Left colon (tissue), 2 donors: ENCODE data around the gene RASAL1. TPM values are rescaled to one million over a fixed set of nuclear protein-coding genes. Genes with fewer than 3 reads are reported as not detected.

Source experiments
- ATAC-seq: fragments of 200-7000 bp; cut with Tn5 transposase; one replicate; pipeline ENCODE4 v1.9.1; 2020; ENCODE audit warnings: mild to moderate bottlenecking, moderate library complexity
- DNase-seq, 2 donors: peaks; one replicate each; pipeline ENCODE4 v3.0.0-alpha.2; 2020
- intact Hi-C, 2 donors: fragments of 100-400 bp; cut with DNase I in 1 of 2; cut with micrococcal nuclease in 1 of 2; formaldehyde crosslinking; loops; one replicate each; pipeline versions ENCODE4 v1.11.2 to v1.14.0; 2022; cut with DNase I, micrococcal nuclease
- total RNA-seq, 2 donors: library from RNA; stranded (reverse); fragmentation: NEBNext Ultra II Directional; extraction: Animal tissue kit (Norgen Biotek cat#: 25700); gene quantifications; one replicate each; pipeline ENCODE4 v1.2.1, GENCODE V29; 2021
- donor health status: DM: no; HTN: no; CAD: no.
- donor health status: DM: yes; HTN: yes; CAD: no.

RASAL1 gene
- total RNA-seq, 2 donors from 2014 or later, result 9.0 to 14.1 TPM

DNA sequence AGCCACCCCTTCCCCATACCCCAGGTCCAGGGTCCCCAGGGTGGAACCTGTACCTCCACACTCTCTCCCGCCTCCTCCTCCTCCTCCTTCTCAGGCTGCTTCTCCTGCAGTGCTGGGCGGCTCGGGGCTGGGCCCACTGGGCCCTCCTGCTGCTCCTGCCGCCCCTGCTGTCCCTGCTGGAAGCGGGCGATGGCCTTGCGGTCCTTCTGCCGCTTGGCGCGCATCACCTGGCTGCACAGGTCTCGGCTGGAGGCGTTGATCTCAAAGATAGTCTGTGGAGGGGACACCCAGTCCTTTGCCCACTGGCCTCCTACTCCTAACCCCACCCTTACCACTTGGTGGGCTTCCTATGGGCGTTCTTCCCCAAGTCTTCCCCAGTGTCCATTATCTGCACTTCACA lies 28.5 kb upstream of the RASAL1 start:
- ATAC-seq (no peak), DNase-seq (no peak)
- intact Hi-C loops, result no loop called here

DNA sequence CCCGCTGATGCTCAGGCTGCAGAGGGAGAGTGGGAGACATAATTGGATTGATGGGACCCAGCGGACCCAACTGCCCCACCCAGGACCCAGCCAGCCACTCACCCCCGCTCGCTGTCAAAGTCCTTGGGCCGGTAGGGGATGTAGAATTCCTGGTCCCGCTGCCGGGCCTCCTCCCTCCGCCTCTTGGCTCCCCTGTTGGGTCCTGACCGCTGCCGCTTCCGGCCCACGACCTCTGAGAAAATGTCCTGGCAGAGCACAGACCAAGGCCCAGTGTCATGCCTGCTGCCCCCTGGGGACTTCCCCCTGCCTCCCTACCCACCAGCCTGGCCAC lies 27.4 kb upstream of the RASAL1 start:
- ATAC-seq, result no peak
- intact Hi-C loops, result no loop called here
- DNase-seq, result no peak

DNA sequence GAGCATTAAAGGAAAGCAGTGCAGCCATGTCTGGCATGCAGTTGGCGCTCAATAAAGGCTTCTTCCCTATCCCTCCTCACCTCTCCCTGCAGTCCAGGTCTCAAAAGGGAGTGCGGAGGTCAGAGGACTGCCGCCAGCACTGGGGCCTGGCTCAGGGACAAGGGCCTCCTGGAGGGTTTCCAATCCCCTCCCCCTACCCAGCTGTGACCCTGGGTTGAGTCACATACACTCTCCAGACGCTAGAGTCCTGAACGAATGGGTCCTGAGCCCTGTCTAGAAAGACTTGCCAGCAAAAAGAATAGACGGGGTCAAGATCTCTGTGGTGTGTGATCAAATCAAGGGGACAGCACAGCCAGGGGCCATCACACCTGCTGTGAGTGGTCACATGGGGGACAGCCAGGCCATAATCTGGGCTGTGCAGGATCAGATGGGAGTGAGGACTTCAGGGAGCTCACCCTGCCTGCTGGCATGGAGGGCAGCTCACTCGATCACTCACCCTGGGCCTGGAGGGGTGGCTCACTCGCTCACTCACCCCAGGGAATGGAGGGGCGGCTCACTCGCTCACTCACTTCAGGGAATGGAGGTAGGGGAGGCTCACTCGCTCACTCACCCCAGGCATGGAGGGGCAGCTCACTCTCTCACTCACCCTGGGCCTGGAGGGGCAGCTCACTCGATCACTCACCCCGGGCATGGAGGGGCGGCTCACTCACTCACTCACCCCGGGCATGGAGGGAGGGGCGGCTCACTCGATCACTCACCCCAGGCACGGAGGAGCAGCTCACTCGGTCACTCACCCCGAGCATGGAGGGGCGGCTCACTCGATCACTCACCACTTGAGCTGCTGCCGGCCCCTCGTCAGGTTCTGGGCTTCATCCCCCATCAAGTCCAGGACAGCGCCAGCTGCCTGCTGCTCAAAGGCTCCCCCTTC lies 26.8 kb upstream of the RASAL1 start:
- intact Hi-C loops, result no loop called here
- ATAC-seq (no peak), DNase-seq (no peak)

DNA sequence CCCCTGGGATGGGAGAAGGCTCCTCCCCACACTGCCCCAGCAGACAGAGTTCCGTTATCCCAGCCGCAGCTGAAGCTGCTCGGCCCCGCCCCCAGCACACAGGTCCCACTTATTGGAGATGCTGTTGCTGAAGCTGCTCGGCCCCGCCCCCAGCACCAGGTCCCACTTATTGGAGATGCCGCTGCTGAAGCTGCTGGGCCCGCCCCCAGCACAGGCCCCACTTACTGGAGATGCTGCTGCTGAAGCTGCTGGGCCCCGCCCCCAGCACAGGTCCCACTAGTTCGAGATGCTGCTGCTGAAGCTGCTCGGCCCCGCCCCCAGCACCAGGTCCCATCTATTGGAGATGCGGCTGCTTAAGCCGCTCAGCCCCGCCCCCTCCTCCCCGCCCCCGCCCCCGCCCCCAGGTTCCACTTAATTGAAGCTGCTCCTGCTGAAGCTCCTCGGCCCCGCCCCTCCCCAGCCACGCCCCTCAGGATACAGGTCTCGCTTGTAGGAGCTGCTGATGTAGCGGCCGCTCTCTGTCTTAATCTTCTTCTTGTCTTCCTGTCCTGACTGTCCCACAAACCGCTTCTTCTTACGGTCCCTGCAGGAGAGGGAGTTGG lies 26.0 kb upstream of the RASAL1 start:
- peak; percentile 12 for ATAC-seq
- no peak for DNase-seq
- intact Hi-C loops, result no loop called here

DNA sequence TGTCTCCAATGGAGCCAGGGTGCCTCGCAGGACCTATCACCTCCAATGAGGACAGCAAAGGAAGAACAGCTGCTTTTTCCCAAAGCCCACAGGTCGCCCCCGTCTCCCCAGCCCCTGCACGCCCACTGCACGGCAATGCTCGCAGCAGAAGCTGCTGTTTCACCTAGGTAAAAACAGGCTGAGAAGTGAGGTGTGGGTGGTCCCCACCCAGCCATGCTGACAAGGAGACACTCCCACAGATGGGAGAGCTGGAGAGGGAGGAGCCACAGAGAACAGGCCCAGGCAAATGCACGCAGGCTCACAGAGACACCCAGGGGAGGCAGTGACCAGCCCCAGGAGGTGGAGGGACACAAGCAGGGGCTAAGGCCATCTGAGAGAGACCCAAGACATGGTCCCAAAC lies 24.4 kb upstream of the RASAL1 start:
- intact Hi-C loops, result loop anchor here in 1 of 2 donors (10.0 kb wide), 1 partner anchor 105 kb away; the partner anchor contains the start of gene DTX1
- no peak for ATAC-seq

DNA sequence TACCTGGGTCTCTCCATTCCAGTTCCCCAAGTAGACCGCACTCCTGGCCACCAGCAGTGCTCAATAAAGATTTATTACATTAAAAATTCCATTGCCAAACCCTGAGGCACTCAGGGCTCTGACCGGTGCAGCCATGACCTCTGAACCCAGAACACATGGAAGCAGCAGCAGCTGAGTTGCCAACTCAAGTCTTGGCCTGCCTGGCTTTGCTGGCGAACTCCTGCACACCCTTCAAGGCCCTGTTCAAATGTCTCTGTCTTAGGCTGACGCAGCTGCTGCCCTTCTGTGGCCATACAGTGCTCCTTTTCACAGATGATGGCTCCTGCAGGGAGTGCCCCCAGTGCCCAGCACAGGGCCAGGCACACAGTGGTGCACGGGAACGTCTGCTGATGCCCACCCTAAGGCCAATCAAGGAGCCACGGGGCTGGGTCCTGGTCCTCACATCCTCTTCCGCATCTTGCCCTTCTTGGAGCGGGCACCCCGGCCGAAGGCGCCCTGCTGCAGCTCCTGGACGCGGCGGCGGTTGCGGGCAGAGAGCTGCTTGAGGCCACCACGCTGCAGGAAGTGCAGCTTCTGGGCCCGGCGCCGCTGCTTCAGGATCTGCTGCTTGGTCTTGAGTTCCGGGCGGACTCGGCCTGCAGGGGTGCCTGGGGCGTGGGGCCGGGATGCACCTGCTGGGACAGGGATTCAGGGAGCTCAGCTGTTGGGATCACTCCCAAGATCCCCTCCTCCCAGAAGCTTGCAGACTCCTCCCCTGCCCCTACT lies 23.1 kb upstream of the RASAL1 start:
- no peak for ATAC-seq
- intact Hi-C loops, result loop anchor here in 1 of 2 donors (10.0 kb wide), 1 partner anchor 104 kb away; the partner anchor contains the start of gene DTX1
- DNase-seq, result no peak

More for the DNA sequence above, 24.4 kb upstream of the RASAL1 start:
- DNase-seq, result no peak

DNA sequence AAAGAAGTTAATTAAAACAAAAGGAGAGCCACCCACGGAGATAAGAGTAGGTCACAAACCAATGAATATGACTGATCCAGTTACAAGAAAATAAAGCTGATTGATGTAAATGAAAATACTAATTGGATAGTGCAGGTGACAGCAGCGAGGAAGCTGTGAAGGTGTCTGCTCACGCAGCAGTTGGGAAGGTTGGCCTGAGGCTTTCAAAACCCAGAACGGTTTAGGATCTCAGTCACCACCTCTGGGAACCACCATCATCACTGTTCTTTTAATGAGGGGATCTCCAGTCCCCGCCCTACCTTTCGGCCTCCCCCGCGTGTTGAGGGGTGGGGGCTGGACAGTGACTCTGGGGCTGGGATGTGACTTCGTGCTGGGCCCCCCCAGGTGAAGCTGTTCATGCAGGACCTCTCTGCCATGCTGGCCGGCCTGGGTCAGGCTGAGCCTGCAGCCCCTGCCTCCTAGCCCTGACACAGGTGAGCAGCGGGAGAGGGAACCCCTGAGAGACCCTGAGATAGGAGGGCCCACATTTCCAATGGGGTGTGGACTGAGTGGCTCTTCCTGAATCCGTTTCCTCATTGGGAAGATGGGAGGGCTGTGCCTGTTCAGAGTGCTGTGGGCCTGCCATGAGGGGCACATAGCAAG lies 21.8 kb upstream of the RASAL1 start:
- DNase-seq, result no peak
- intact Hi-C loops, result loop anchor here in 1 of 2 donors (10.0 kb wide), 1 partner anchor 103 kb away; the partner anchor contains the start of gene DTX1
- ATAC-seq, result no peak

DNA sequence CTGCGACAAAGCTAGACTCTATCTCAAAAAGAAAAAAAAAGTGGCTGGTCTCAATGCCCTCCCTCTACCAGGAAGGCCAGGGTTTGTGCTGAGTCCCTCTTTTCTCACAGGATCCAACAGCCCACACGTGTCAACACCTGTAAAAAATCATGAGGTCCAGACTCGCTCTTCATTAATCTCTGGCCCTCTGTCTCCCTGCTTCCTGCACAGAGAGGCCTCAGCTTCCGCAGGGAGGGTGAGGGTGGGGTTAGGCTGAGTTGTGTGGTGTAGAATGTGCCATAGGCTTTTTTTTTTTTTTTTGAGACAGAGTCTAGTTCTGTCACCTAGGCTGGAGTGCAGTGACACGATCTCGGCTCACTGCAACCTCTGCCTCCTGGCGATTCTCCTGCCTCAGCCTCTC lies 20.1 kb upstream of the RASAL1 start:
- ATAC-seq (no peak), DNase-seq (no peak)
- intact Hi-C loops, result loop anchor here in 1 of 2 donors (10.0 kb wide), 1 partner anchor 101 kb away; the partner anchor contains the start of gene DTX1

DNA sequence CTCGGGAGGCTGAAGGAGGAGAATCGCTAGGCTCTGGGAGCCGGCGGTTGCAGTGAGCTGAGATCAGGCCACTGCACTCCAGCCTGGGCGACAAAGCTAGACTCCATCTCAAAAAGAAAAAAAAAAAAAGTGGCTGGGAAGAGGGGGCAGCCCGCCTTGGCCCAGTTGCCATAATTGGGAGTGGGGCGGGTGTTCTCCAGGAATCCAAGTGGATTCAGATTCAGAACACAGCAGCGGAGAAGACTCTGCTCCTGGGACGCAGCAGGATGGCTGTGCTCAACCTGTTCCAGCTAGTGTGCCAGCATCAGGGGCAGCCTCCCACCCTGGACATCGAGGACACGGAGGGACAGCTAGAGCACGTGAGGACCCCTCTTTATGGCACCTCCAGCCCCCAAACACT lies 19.5 kb upstream of the RASAL1 start:
- intact Hi-C loops, result loop anchor here in 1 of 2 donors (10.0 kb wide), 1 partner anchor 100 kb away; the partner anchor contains the start of gene DTX1
- DNase-seq, result no peak
- no peak for ATAC-seq

DNA sequence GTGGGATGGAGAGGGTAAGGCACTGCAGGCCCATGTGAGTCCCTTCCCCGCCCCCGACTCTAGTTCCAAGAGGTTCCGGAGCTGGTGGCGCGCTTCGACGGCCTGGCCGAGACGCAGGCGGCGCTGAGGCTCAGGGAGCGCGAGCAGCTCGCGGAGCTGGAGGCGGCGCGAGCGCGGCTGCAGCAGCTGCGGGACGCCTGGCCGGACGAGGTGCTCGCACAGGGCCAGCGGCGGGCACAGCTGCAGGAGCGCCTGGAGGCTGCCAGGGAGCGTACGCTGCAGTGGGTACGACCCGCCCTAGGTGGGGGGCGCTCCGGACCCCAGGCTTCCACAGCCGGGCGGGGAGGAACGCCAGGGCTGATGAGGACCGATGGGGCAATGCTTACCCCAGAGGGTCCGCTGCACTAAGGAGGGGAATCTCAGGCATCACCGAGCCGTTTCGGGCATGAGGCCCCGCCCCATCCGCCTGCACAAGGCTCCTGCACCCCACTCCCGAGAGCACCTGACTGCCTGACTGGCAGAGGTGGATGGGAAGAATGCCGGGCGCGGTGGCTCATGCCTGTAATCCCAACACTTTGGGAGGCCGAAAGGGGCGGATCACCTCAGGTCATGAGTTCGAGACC lies 18.9 kb upstream of the RASAL1 start:
- peak; percentile 23 for ATAC-seq
- intact Hi-C loops, result loop anchor here in 1 of 2 donors (10.0 kb wide), 1 partner anchor 100 kb away; the partner anchor contains the start of gene DTX1
- peak in 1 of 2 donors; percentile 33 for DNase-seq

DNA sequence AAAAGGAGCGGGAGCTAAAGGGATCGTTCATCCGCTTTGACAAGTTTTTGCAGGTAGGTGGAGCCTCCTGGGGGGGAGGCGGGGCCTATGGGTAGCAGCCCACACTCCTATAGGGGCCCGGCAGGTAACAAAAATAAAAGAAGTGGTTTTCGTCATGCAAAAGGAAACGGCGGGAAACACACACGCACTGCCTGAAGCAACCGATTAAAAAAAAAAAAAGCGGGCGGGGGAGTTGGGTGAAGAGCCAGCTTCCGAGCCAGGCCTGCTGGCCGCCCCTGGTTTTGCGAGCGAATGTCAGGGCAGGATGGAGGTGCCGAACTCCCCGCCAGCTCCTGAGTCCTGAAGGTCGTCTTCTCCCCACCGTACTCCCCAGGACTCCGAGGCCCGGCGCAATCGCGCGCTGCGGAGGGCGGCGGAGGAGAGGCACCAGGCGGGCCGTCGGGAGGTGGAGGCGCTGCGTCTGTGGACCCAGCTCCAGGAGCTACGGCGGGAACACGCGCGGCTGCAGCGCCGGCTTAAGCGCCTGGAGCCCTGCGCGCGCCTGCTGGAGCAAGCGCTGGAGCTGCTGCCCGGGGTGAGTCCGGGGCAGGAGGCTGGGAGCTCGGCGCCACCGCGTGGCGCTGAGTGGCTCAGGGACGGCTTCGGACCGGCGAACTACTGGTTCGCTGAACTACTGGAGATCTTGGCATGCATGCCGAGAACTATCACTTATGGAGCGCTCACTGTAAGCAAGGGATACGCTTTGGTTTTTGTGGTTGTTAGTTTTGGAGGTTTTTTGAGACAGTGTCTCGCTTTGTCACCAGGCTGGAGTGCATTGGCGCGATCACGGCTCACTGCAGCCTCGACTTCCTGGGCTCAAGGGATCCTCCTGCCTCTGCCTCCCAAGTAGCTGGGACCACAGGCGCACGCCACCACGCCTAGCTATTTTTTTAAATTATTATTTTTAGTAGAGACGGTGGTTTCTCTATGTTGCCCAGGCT lies 17.6 kb upstream of the RASAL1 start:
- peak; percentile 62 to 78 for DNase-seq
- intact Hi-C loops, result loop anchor here in 1 of 2 donors (10.0 kb wide), 1 partner anchor 98 kb away; the partner anchor contains the start of gene DTX1
- ATAC-seq, result peak; percentile 90

DNA sequence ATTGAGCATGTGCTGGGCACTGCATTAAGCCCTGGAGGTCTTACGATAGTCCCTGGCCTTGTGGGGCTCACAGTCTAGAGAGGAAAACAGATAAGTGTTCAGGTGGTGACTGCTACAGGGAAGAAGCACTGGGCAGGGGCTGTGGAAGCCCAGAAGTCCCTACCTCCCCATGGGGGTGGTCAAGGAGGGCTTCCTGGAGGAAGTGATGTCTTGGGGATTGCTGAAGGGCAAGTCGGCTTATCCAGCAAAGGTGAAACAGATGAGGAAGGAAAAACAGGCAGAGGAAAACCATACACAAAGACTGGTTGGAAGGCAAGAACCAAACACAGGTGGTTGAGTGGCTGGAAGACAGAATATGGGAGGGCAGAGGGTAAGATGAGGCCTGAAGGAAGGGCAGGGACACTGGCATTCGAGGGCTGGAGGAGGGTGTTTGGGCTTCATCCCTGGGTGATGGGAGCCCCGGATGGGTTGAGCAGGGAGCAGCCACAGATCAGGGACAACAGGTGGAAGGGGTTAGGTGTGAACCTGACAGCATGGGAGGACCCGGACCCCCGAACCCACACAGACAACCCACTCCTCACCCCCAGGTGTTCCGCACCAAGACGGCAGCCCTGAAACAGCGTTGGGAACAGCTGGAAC lies 16.8 kb upstream of the RASAL1 start:
- ATAC-seq (no peak), DNase-seq (no peak)
- intact Hi-C loops, result loop anchor here in 1 of 2 donors (10.0 kb wide), 1 partner anchor 98 kb away; the partner anchor contains the start of gene DTX1

DNA sequence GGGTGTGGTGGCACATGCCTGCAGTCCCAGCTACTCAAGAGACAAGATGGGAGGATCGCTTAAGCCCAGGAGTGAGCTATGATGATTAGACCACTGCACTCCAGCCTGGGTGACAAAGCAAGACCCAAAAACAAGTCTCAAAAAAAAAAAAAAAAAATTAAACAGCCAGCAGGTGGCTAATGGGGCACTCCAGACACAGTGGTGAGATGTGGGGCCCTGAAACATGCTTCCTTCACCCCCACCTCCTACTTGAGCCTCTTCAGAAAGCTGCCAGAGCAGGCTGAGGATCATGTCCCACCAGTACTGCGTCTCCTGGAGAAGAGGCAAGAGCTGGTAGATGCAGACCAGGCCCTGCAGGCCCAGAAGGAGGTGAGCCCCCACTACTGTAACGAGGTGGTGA lies 16.1 kb upstream of the RASAL1 start:
- intact Hi-C loops, result loop anchor here in 1 of 2 donors (10.0 kb wide), 1 partner anchor 97 kb away; the partner anchor contains the start of gene DTX1
- ATAC-seq (no peak), DNase-seq (no peak)

DNA sequence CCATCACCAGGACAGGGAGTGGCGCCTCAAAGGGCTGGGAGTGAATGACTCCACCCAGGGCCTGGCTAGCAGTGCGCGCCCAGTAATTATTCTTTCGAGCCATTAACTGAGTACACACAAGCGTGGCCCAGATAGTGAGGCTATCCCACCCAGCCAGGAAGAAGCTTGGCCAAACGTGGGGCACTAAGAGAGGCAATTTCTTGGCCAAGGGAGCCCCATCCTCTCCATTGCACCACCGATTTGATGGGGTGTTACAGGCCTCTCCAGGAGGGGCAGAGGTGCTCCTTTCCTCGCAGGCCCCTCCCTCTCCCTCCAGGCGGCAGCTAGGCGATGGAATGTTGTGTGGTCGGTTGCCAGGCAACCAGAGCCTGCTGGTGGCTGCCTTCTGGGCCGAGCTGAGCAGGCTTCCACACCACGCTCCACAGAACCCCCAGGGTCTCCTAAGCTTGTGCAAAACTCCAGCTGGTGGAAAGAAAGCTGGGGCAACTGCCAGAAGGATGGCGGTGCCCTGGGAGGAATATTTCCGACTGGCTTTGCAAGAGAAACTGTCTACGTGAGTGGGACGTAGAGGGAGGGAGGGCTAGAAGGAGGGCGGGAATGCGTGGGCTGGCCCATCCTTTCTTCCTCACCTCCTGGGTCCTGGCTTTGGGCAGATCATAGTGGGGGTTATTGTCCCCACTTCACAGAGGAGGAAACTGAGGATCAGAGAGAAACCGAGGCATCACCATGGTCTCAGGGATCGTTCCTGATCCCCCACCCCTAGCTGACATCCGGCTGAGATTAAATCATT lies 14.0 kb upstream of the RASAL1 start, which contains the start of gene CFAP73:
TSS of gene CFAP73 (plus strand) at position 364 of the 790 bp plus-strand sequence. CDS start at position 498, 134 bp downstream.
- peak; percentile 72 for ATAC-seq
- peak; percentile 73 to 77 for DNase-seq
- intact Hi-C loops, result loop anchor here in 1 of 2 donors (10.0 kb wide), 1 partner anchor 95 kb away; the partner anchor contains the start of gene DTX1

DNA sequence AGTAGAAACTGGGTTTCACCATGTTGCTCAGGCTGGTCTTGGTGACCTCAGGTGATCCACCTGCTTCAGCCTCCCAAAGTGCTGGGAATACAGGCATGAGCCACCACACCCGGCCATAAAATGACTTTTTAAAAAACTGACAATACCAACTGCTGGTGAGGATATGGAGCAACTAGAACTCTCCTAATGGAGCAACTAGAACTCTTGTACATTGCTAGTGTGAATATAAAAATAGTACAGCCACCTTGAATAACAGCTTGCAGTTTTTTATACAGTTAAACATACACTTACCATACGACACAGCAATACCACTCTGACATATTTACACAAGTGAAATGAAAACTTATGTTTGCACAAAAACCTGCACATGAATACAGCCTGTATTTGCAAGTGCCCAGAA lies 11.4 kb upstream of the RASAL1 start:
- ATAC-seq (no peak), DNase-seq (no peak)
- intact Hi-C loops, result no loop called here
